ENCODE data around the gene CRISPLD2.

DNA sequence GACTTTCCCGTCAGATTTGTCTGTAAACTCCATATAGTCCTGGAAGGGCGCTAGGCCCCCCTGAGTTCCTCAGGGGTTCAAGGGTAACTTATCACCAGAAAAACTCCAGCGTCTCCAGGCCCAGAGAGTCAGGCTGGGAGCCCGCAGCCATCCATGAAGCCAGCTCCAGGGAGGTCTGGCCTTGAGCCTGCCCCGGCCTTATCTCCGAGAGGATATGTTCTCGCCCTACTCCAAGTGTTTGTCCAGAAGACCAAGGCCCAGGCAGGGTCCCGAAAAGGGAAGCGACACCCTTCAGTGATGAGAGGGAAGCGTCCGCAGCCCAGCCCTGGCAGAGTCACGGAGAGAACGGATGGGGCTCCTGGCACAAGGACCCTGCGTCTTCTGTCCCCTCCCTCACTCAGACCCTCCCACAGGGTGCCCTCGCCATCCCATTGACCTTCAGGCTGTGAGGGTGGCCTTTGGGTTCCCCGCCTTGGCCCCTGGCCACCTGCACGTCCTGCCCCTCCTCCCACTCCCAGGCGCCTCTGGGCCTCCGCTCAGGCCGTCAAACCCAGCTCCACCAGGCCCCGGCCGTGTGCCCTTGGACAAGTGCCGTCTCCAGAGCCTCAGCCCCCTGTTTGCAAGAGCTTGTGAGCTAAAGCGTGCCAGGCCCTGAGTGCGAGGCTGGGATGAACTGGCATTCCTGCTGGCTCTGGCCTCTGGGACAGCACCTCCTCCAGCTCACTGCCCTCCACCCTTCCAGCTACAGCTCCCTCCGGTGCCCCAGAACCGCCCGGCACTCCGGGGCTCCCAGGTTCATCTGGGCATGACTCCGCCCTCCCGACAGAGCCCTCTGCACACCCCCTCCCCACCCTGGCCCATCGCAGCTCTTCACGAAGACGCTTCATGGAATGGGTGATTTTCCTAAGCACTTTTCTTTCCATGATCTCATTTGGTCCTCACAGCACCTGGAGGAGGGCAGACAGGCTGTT, 108.1 kb downstream of the CRISPLD2 start:
- TF ChIP-seq POLR2A (IDR thresholded peaks at IDR 0.05) = no peak
- TF ChIP-seq, protein P1, sequence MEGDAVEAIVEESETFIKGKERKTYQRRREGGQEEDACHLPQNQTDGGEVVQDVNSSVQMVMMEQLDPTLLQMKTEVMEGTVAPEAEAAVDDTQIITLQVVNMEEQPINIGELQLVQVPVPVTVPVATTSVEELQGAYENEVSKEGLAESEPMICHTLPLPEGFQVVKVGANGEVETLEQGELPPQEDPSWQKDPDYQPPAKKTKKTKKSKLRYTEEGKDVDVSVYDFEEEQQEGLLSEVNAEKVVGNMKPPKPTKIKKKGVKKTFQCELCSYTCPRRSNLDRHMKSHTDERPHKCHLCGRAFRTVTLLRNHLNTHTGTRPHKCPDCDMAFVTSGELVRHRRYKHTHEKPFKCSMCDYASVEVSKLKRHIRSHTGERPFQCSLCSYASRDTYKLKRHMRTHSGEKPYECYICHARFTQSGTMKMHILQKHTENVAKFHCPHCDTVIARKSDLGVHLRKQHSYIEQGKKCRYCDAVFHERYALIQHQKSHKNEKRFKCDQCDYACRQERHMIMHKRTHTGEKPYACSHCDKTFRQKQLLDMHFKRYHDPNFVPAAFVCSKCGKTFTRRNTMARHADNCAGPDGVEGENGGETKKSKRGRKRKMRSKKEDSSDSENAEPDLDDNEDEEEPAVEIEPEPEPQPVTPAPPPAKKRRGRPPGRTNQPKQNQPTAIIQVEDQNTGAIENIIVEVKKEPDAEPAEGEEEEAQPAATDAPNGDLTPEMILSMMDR (IDR thresholded peaks at IDR 0.05) = no peak

Measured in body of pancreas (tissue), 4 donors.